ENCODE data around the gene TENM3. TPM values are rescaled to one million over a fixed set of nuclear protein-coding genes. Genes with fewer than 3 reads are reported as not detected.

Gene TENM3
- total RNA-seq, 1 donor from 2014 or later, result 40.4 TPM

DNA sequence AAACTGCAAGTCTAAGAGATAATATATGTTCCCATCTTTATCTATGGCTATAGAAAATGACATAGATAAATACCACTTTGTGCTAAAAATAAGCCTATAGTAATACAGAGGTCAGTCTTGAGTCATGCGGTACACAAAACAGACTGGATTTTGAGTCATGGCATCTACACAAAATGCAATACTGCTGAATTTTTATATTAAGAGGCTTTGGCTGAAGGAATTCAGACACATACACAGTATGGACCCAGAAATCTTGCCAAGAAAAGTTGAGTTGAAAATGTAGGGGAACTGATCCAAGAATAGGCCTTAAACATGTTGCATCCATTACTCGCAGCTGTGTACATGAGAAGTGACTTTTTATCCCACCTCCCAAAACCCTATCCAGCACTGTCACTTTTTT, 184.4 kb downstream of the TENM3 start:
- H3K27me3 Mint-ChIP-seq, result no peaks in the 10 kb centered on the region
- no peaks in the 10 kb centered on the region for H3K36me3 Mint-ChIP-seq (ENCODE audit: insufficient read depth)
- no peak overlapping the region for H3K4me3 Mint-ChIP-seq (ENCODE audit: low read depth)

DNA sequence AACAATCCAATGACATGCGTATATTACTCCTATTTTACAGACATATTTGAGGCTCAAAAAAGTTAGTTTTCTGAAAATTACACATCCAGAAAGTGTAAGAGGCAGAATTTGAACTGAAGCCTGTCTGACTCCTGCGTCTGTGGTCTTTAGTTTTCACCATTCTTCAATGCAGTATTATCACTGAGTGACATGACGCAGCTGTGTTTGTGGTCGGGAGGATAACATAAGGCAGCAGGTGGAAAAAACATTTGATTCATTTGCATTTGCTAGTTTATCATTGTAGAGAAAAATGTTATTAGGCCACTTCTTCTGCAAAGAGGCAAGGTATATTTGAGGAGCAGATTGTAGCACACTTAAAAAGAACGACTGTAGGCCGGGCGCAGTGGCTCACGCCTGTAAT, 186.7 kb downstream of the TENM3 start:
- DNase-seq (ENCODE audit: low spot score, unreplicated experiment), result no peak
- H3K9me3 Mint-ChIP-seq (ENCODE audit: low read depth), result no peaks in the 10 kb centered on the region
- TF ChIP-seq, protein P1, sequence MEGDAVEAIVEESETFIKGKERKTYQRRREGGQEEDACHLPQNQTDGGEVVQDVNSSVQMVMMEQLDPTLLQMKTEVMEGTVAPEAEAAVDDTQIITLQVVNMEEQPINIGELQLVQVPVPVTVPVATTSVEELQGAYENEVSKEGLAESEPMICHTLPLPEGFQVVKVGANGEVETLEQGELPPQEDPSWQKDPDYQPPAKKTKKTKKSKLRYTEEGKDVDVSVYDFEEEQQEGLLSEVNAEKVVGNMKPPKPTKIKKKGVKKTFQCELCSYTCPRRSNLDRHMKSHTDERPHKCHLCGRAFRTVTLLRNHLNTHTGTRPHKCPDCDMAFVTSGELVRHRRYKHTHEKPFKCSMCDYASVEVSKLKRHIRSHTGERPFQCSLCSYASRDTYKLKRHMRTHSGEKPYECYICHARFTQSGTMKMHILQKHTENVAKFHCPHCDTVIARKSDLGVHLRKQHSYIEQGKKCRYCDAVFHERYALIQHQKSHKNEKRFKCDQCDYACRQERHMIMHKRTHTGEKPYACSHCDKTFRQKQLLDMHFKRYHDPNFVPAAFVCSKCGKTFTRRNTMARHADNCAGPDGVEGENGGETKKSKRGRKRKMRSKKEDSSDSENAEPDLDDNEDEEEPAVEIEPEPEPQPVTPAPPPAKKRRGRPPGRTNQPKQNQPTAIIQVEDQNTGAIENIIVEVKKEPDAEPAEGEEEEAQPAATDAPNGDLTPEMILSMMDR (IDR thresholded peaks at IDR 0.05; ENCODE audit: unreplicated experiment), result no peak
- no peak overlapping the region for H3K4me3 Mint-ChIP-seq (ENCODE audit: low read depth)
- H3K27ac Mint-ChIP-seq, result no peak overlapping the region
- H3K27me3 Mint-ChIP-seq, result no peaks in the 10 kb centered on the region
- no peaks in the 10 kb centered on the region for H3K4me1 Mint-ChIP-seq (ENCODE audit: low read depth)
- no peaks in the 10 kb centered on the region for H3K36me3 Mint-ChIP-seq (ENCODE audit: insufficient read depth)

More for the DNA sequence above, 184.4 kb downstream of the TENM3 start:
- H3K9me3 Mint-ChIP-seq (ENCODE audit: low read depth), result no peaks in the 10 kb centered on the region
- no peak for DNase-seq (ENCODE audit: low spot score, unreplicated experiment)
- H3K27ac Mint-ChIP-seq, result no peak overlapping the region
- no peaks in the 10 kb centered on the region for H3K4me1 Mint-ChIP-seq (ENCODE audit: low read depth)
- TF ChIP-seq, protein P1 (IDR thresholded peaks at IDR 0.05; ENCODE audit: unreplicated experiment), result no peak

DNA sequence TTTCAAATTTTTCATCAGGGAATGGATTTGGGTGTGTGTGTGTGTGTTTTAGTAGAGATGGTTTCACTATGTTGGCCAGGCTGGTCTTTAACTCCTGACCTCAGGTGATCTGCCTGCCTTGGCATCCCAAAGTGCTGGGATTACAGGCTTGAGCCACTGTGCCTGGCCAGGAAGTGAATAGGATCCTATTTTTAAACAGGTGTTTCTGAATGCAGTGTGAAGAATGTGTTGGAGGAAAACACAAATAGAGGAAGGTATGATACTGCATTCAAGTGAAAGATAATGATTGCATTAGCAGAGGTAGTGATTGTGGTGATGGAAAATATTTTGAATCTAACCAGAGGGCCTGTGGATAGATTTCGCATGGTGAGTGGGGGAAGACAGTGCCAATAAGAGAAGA, 189.6 kb downstream of the TENM3 start:
- no peak for DNase-seq (ENCODE audit: low spot score, unreplicated experiment)
- H3K9me3 Mint-ChIP-seq (ENCODE audit: low read depth), result no peaks in the 10 kb centered on the region
- H3K4me1 Mint-ChIP-seq (ENCODE audit: low read depth), result no peaks in the 10 kb centered on the region
- H3K4me3 Mint-ChIP-seq (ENCODE audit: low read depth), result no peak overlapping the region
- H3K36me3 Mint-ChIP-seq (ENCODE audit: insufficient read depth), result no peaks in the 10 kb centered on the region
- no peak overlapping the region for H3K27ac Mint-ChIP-seq
- TF ChIP-seq, protein P1 (IDR thresholded peaks at IDR 0.05; ENCODE audit: unreplicated experiment), result no peak
- H3K27me3 Mint-ChIP-seq, result no peaks in the 10 kb centered on the region

DNA sequence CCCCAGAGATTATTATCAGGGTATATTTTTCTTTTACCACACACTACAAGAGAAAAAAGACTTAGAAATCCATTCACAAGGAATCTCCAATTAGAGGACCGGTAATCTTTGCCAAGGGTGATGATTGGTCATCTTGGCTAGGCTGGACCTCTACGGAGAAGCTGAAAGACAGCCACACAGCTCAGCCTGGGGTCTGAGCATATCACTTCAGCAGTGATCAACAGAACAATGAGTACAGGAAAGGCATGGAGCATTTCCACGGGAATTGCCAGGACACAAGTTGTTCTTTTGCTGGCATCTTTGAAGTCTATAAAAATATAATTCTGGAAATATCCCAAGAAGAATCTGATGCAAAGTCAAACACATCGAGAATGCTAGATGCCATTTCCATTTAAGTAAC, 191.5 kb downstream of the TENM3 start:
- Mint-ChIP-seq H3K9me3 (ENCODE audit: low read depth) (no peaks in the 10 kb centered on the region), H3K27me3 (no peaks in the 10 kb centered on the region), H3K27ac (no peak overlapping the region), H3K36me3 (ENCODE audit: insufficient read depth) (no peaks in the 10 kb centered on the region), H3K4me3 (ENCODE audit: low read depth) (no peak overlapping the region), H3K4me1 (ENCODE audit: low read depth) (no peaks in the 10 kb centered on the region)
- TF ChIP-seq, protein P1 (IDR thresholded peaks at IDR 0.05; ENCODE audit: unreplicated experiment), result no peak
- DNase-seq (ENCODE audit: low spot score, unreplicated experiment), result no peak

DNA sequence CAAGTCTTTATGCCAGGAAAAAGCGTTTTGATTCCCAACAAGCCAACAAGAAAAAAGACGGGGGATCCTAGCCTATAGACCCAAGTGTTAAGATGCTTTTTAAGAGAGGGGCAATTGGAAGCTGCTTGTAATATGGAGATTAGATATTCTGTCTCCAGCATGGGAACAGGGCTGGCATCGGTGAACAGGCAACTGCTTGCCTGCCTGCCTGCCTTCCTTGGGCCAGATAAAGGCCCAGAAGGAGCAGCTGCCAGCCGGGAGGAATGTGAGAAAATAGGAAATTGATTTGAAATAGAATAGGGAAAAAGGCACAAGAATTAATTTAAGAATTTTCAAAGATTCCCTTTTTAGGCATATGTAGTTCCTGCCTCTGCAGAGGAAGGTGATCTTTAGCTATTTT, 192.2 kb downstream of the TENM3 start:
- Mint-ChIP-seq H3K36me3 (ENCODE audit: insufficient read depth) (no peaks in the 10 kb centered on the region), H3K9me3 (ENCODE audit: low read depth) (no peaks in the 10 kb centered on the region), H3K27me3 (no peaks in the 10 kb centered on the region), H3K4me1 (ENCODE audit: low read depth) (no peaks in the 10 kb centered on the region), H3K4me3 (ENCODE audit: low read depth) (no peak overlapping the region), H3K27ac (no peak overlapping the region)
- DNase-seq (ENCODE audit: low spot score, unreplicated experiment), result no peak
- TF ChIP-seq, protein P1 (IDR thresholded peaks at IDR 0.05; ENCODE audit: unreplicated experiment), result no peak

All from progenitor cell of endocrine pancreas (in vitro differentiated cells).